BE2C (cell line): ENCODE measurements around the gene MYMX.

Experiments
- DNase-seq: peaks from one replicate; pipeline ENCODE4 v3.0.0-alpha.2; 2020
- H3K27me3 ChIP-seq: fragments of 250-450 bp; sonication (Bioruptor Pico); 2 replicates; pipeline ENCODE4 v1.5.1; 2020; ENCODE audit warnings: mild to moderate bottlenecking
- H3K36me3 ChIP-seq: fragments of 250-450 bp; sonication (Bioruptor Pico); 2 replicates; pipeline ENCODE4 v1.5.1; 2020; ENCODE audit warnings: mild to moderate bottlenecking
- H3K4me1 ChIP-seq: fragments of 250-450 bp; sonication (Bioruptor Pico); 2 replicates; pipeline ENCODE4 v1.5.1; 2020
- H3K4me3 ChIP-seq: 2 replicates; pipeline ENCODE4 v1.5.1; 2011; ENCODE audit warnings: low read depth, low read length
- H3K9me3 ChIP-seq: fragments of 250-450 bp; sonication (Bioruptor Pico); 2 replicates; pipeline ENCODE4 v1.5.1; 2020
- CTCF ChIP-seq: IDR thresholded peaks from 2 replicates; pipeline ENCODE4 v1.5.1; 2012; ENCODE audit warnings: mild to moderate bottlenecking, low read depth, low read length

Gene MYMX

DNA sequence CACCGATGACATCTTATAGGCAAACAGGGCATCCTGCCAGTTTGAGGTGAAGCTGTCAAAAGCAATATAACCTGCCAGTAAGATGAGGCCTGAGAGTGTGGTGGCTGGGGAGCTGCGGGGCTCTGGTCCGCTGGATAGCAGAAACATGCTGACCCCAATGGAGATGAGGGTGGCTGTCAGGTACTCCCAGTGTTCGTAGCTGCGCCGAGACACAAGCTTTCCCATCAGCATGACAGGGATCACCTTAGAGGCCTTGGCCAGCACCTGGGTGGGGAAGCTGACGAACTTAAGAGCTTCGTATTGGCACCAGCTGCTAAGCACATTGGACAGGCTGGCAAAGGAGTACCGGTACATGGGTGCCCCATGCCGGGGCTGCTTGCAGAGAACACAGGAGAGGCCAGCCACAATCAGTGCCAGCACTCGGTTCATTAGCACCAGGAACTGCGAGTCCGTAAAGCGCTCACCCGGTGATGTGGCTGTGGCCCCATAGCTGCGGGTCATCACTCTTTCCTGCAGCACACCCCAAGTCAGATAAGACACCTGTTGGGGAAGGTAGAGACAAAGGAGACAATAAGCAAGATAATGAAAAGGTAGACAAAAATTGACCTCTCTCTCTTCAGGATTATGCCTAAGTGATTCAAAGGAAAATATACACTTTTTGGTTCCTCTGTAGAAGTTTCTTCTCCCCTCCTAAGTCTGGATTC lies 38.5 kb downstream of the MYMX start:
- peaks cover 4% of the 10 kb centered on the region; the same call in 1 of the 2 replicates for H3K4me1 ChIP-seq
- H3K4me3 ChIP-seq: peak overlapping the region; percentile 83; the same call in 1 of the 2 replicates
- peaks cover 67% of the 10 kb centered on the region for H3K36me3 ChIP-seq
- no peaks in the 10 kb centered on the region for H3K27me3 ChIP-seq
- TF ChIP-seq CTCF: no peak
- peak; percentile 40 for DNase-seq
- H3K9me3 ChIP-seq: no peaks in the 10 kb centered on the region

DNA sequence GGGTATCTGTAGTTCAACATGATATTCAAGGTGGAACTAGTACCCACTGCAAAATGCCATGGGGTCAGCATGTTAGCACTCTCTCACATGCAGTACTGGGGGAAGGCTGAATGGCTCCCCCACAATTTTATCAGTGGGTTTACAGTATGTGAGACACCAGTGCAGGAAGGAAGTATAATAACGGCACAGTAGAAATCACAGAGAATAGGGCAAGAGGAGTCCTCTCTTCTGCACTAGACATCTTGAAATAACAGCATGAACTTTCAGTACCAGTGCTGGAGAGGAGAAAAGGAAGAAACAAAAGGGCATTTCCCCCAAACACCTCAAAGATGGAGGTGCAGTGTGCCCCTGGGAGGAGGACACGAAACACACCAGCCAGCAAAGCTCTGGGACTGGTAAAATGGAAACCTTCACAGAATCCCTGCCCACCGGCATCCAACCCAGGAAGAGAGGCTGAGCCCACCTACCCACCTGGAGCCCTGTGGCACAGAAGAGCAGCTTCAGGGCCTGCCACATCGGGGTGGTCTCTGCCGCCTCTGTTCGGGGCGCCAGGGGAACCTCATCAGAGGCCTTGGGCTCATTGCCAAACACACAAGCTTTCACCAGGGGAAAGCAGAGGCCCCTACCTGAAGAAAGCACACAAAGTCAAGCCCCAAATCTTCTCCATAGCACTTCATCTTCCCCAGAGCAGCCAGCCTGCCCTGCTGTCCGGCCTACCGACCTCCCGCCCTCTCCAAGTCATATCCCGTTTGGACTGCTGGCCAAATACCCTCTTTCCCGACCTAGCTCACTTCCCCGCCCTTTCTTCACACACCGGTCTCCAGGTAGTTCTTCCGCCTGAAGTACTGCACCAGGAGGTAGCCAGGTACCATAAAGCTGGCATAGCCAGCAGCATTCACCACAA lies 39.4 kb downstream of the MYMX start:
- Histone ChIP-seq H3K9me3 (no peaks in the 10 kb centered on the region), H3K4me1 (no peaks in the 10 kb centered on the region; the same call in 1 of the 2 replicates), H3K27me3 (no peaks in the 10 kb centered on the region), H3K4me3 (peak overlapping the region; percentile 83), H3K36me3 (peaks cover 59% of the 10 kb centered on the region)
- no peak for DNase-seq
- no peak for TF ChIP-seq CTCF

GRCh38 chr6:44256775-44257024 lies 40.0 kb downstream of the MYMX start:
- no peaks in the 10 kb centered on the region for H3K9me3 ChIP-seq
- H3K27me3 ChIP-seq: no peaks in the 10 kb centered on the region
- peak overlapping the region; percentile 83 for H3K4me3 ChIP-seq
- no peak for TF ChIP-seq CTCF
- H3K36me3 ChIP-seq: peaks cover 53% of the 10 kb centered on the region
- H3K4me1 ChIP-seq: no peaks in the 10 kb centered on the region; the same call in 1 of the 2 replicates
- no peak for DNase-seq

- Histone ChIP-seq H3K27me3 (no peaks in the 10 kb centered on the region), H3K36me3 (peaks cover 48% of the 10 kb centered on the region), H3K4me1 (no peaks in the 10 kb centered on the region; the same call in 1 of the 2 replicates), H3K9me3 (no peaks in the 10 kb centered on the region), H3K4me3 (peak within 1 kb of the TSS; percentile 83)
- TF ChIP-seq CTCF: peak; percentile 34
- peak; percentile 78 for DNase-seq
Measured at GRCh38 chr6:44257025-44257752, 40.5 kb downstream of the MYMX start, which contains the start of gene SLC35B2. Gene SLC35B2 (minus strand): TSS chr6:44257528. CDS start chr6:44257410, 118 bp downstream.

DNA sequence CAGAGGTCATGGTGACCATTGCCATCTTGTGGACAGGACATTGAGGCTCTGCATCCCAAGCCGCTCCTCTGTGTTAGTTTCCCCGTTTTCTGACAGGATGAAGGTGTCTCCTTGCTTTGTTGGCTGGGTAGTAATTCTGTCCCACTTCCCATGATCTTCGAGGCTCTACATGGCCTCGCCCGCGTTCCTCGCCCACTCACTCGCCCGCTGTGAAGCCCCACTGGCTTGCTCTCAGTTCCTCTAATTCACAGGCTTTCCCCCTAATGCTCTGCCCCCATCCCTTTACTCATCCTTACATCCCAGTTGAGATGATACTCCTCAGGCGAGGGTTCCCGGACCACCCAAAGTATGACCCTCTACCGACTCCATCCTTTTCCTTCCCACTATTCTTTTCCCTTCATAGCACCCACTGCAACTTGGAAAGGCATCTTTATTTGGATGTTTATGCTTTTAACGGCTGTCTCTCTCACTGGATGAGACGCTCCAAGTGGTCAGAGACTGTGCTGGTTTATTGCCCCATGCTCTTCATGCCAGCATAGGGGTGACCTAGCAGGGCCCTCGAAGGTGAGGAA lies 41.1 kb downstream of the MYMX start:
- H3K27me3 ChIP-seq: no peaks in the 10 kb centered on the region
- TF ChIP-seq CTCF: no peak; the same call in 1 of the 2 replicates
- DNase-seq: no peak
- peaks cover 41% of the 10 kb centered on the region for H3K36me3 ChIP-seq
- peak overlapping the region; percentile 83 for H3K4me3 ChIP-seq
- no peaks in the 10 kb centered on the region; the same call in 1 of the 2 replicates for H3K4me1 ChIP-seq
- no peaks in the 10 kb centered on the region for H3K9me3 ChIP-seq
